ENCODE measurements around the gene CEP83.

Gene CEP83

DNA sequence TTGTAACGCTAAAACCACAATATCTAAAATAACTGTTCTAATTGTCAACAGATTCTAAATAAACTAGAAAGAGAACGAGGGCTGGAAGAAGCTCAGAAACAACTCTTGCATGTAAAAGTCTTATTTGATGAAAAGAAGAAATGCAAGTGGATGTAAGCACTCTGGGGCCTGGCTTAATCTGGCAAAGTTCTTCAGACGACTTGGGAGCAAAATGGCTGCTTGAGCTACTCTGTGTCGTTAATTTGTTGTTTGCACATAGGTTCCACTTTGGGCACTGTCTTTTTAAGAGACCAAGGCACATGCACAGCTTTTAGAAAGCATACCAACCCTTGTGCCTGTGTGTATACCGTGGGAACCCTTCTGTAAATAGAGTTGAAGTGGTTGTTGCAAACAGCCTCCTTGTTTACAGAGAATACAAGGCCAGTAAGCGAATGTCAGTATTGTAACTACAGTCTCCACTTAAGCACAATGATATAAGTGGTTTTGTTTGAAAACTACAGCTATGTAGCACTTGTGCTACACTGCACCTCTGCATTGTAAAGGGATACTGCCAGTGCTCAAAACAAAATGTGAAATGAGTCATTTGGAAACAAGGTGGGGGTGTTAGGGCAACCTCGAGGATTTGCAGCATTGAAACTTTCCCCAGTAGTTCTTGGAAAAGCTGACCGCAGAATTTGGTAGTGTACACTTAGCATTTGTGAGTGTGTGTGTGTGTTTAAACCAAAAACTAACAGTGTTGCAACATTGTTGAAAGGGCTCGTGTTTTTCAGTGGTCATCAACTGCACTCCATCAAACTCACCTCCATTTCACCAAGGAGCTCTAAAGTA, 154.3 kb downstream of the CEP83 start:
- no peak for TF ChIP-seq ZNF274 (IDR thresholded peaks at IDR 0.05; ENCODE audit: low read depth, low read length)
- no peak for TF ChIP-seq SUZ12 (IDR thresholded peaks at IDR 0.05; ENCODE audit: extremely low read depth, insufficient read depth, insufficient read length)
- no peak for TF ChIP-seq YY1 (IDR thresholded peaks at IDR 0.05; ENCODE audit: insufficient read depth, insufficient read length)
- no peak overlapping the region for H3K4me3 ChIP-seq (ENCODE audit: insufficient read length, low read depth)
- H3K27me3 ChIP-seq (ENCODE audit: insufficient read depth, insufficient read length) = no peaks in the 10 kb centered on the region
- H3K9ac ChIP-seq (ENCODE audit: insufficient read length, low read depth) = no peak overlapping the region
- peaks cover 7% of the 10 kb centered on the region for H3K4me1 ChIP-seq (ENCODE audit: insufficient read depth, insufficient read length)
- no peaks in the 10 kb centered on the region for H3K9me3 ChIP-seq (ENCODE audit: insufficient read depth, low read length)
- H3K36me3 ChIP-seq (ENCODE audit: insufficient read depth, insufficient read length, low read length) = peaks cover 46% of the 10 kb centered on the region
- no peak for DNase-seq (ENCODE audit: low read depth, low spot score)

- H3K27me3 ChIP-seq (ENCODE audit: insufficient read depth, insufficient read length) = no peaks in the 10 kb centered on the region
- TF ChIP-seq SUZ12 (IDR thresholded peaks at IDR 0.05; ENCODE audit: extremely low read depth, insufficient read depth, insufficient read length) (no peak), YY1 (IDR thresholded peaks at IDR 0.05; ENCODE audit: insufficient read depth, insufficient read length) (no peak), ZNF274 (IDR thresholded peaks at IDR 0.05; ENCODE audit: low read depth, low read length) (no peak)
- peaks cover 53% of the 10 kb centered on the region for H3K36me3 ChIP-seq (ENCODE audit: insufficient read depth, insufficient read length, low read length)
- peak; percentile 89 for DNase-seq (ENCODE audit: low read depth, low spot score)
- H3K9me3 ChIP-seq (ENCODE audit: insufficient read depth, low read length) = no peaks in the 10 kb centered on the region
- no peak overlapping the region for H3K4me3 ChIP-seq (ENCODE audit: insufficient read length, low read depth)
- peaks cover 7% of the 10 kb centered on the region for H3K4me1 ChIP-seq (ENCODE audit: insufficient read depth, insufficient read length)
- no peak overlapping the region for H3K9ac ChIP-seq (ENCODE audit: insufficient read length, low read depth)
Measured at GRCh38 chr12:94304566-94305061, 155.1 kb downstream of the CEP83 start.

- Histone ChIP-seq H3K9me3 (ENCODE audit: insufficient read depth, low read length) (no peaks in the 10 kb centered on the region), H3K4me3 (ENCODE audit: insufficient read length, low read depth) (no peak overlapping the region), H3K9ac (ENCODE audit: insufficient read length, low read depth) (no peak overlapping the region), H3K36me3 (ENCODE audit: insufficient read depth, insufficient read length, low read length) (peaks cover 54% of the 10 kb centered on the region), H3K4me1 (ENCODE audit: insufficient read depth, insufficient read length) (peaks cover 7% of the 10 kb centered on the region), H3K27me3 (ENCODE audit: insufficient read depth, insufficient read length) (no peaks in the 10 kb centered on the region)
- DNase-seq (ENCODE audit: low read depth, low spot score) = no peak
- TF ChIP-seq SUZ12 (IDR thresholded peaks at IDR 0.05; ENCODE audit: extremely low read depth, insufficient read depth, insufficient read length) (no peak), YY1 (IDR thresholded peaks at IDR 0.05; ENCODE audit: insufficient read depth, insufficient read length) (no peak), ZNF274 (IDR thresholded peaks at IDR 0.05; ENCODE audit: low read depth, low read length) (no peak)
Measured at GRCh38 chr12:94304012-94304411, 155.7 kb downstream of the CEP83 start.

DNA sequence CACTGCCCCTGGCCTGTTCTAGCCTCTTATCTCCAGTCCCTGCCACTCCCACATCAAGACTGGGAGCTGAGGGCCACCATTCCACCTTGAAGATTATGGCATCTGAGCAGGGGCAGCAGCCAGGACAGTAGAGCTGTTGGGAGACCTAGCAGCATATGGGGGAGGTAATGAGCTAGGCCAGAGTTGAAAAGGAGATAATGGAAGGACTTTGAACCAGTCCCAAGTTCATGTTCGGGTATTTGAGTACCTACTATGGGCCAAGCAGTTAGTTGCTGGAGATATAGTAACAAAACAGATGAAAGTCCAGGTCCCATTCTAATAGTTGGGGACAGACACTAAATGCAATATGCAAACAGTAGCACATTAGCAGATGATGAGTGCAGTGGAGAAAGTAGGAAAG, 159.8 kb downstream of the CEP83 start:
- Histone ChIP-seq H3K9me3 (ENCODE audit: insufficient read depth, low read length) (0 out of 2 replicates have a peak, but pooled peaks cover 4% of the 10 kb centered on the region), H3K36me3 (ENCODE audit: insufficient read depth, insufficient read length, low read length) (peaks cover 46% of the 10 kb centered on the region), H3K27me3 (ENCODE audit: insufficient read depth, insufficient read length) (no peaks in the 10 kb centered on the region), H3K9ac (ENCODE audit: insufficient read length, low read depth) (no peak overlapping the region), H3K4me1 (ENCODE audit: insufficient read depth, insufficient read length) (peaks cover 7% of the 10 kb centered on the region), H3K4me3 (ENCODE audit: insufficient read length, low read depth) (no peak overlapping the region)
- TF ChIP-seq YY1 (IDR thresholded peaks at IDR 0.05; ENCODE audit: insufficient read depth, insufficient read length) = no peak
- TF ChIP-seq ZNF274 (IDR thresholded peaks at IDR 0.05; ENCODE audit: low read depth, low read length) = no peak
- TF ChIP-seq SUZ12 (IDR thresholded peaks at IDR 0.05; ENCODE audit: extremely low read depth, insufficient read depth, insufficient read length) = no peak
- no peak for DNase-seq (ENCODE audit: low read depth, low spot score)

- Histone ChIP-seq H3K4me3 (ENCODE audit: insufficient read length, low read depth) (no peak overlapping the region), H3K9ac (ENCODE audit: insufficient read length, low read depth) (no peak overlapping the region), H3K4me1 (ENCODE audit: insufficient read depth, insufficient read length) (no peaks in the 10 kb centered on the region), H3K9me3 (ENCODE audit: insufficient read depth, low read length) (0 out of 2 replicates have a peak, but pooled peaks cover 4% of the 10 kb centered on the region), H3K36me3 (ENCODE audit: insufficient read depth, insufficient read length, low read length) (peaks cover 45% of the 10 kb centered on the region), H3K27me3 (ENCODE audit: insufficient read depth, insufficient read length) (no peaks in the 10 kb centered on the region)
- no peak for TF ChIP-seq ZNF274 (IDR thresholded peaks at IDR 0.05; ENCODE audit: low read depth, low read length)
- TF ChIP-seq SUZ12 (IDR thresholded peaks at IDR 0.05; ENCODE audit: extremely low read depth, insufficient read depth, insufficient read length) = no peak
- no peak for TF ChIP-seq YY1 (IDR thresholded peaks at IDR 0.05; ENCODE audit: insufficient read depth, insufficient read length)
- no peak for DNase-seq (ENCODE audit: low read depth, low spot score)
Measured at GRCh38 chr12:94297876-94298505, 161.7 kb downstream of the CEP83 start.

DNA sequence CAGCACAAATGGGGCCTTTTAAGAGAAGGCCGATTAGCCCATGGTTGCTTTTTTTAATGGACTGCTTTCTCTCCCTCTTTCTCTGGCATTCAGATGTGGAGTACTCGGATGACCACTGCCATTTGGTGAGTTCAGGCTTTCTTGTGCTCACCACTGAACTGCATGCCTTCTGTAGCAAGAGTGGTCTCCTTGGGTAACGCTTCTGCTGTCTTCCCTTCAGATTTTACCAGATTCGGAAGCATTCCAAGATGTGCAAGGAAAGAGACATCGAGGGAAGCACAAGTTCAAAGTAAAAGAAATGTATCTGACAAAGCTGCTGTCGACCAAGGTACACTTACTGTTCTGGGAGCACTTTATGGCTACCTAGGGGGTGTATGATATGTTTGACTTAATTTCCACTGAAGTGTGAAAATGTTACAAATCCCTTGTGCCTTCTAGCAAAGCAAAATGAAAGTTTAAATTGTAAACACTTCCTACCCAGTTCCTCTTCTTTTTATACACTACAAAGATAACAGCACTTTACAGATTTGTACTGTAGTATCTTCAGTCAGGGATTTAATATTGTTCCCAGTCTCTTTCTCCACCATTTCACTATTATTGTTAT, 162.5 kb downstream of the CEP83 start:
- H3K4me1 ChIP-seq (ENCODE audit: insufficient read depth, insufficient read length) = no peaks in the 10 kb centered on the region
- peaks cover 41% of the 10 kb centered on the region for H3K36me3 ChIP-seq (ENCODE audit: insufficient read depth, insufficient read length, low read length)
- H3K4me3 ChIP-seq (ENCODE audit: insufficient read length, low read depth) = no peak overlapping the region
- DNase-seq (ENCODE audit: low read depth, low spot score) = no peak
- TF ChIP-seq SUZ12 (IDR thresholded peaks at IDR 0.05; ENCODE audit: extremely low read depth, insufficient read depth, insufficient read length) (no peak), YY1 (IDR thresholded peaks at IDR 0.05; ENCODE audit: insufficient read depth, insufficient read length) (no peak), ZNF274 (IDR thresholded peaks at IDR 0.05; ENCODE audit: low read depth, low read length) (0 out of 2 replicates have a peak, but pooled peaks have one; percentile 19)
- no peaks in the 10 kb centered on the region for H3K27me3 ChIP-seq (ENCODE audit: insufficient read depth, insufficient read length)
- H3K9me3 ChIP-seq (ENCODE audit: insufficient read depth, low read length) = 0 out of 2 replicates have a peak, but pooled peaks cover 4% of the 10 kb centered on the region
- no peak overlapping the region for H3K9ac ChIP-seq (ENCODE audit: insufficient read length, low read depth)
